Activated T-helper 1 cell treated with anti-CD3 and anti-CD28 coated beads, Interleukin-12 subunit alpha, Interleukin-12 subunit beta, Interleukin-2, Interleukin-4 antibody, amounts not matched to agents 30 ng/mL and 10 ng/mL and 1 ng/mL, durations not matched to agents 14 hours and 24 hours and 36 hours (primary cell): ENCODE data around the gene PSEN2. TPM values are rescaled to one million over a fixed set of nuclear protein-coding genes. Genes with fewer than 3 reads are reported as not detected.

Experiments
- DNase-seq: peaks from one replicate; pipeline ENCODE4 v3.0.0; 2021; ENCODE audit warnings: low spot score
- H3K27ac Mint-ChIP-seq: one replicate; pipeline ENCODE4 v1.8.0; 2021; ENCODE audit warnings: mild to moderate bottlenecking, mixed read lengths
- H3K27me3 Mint-ChIP-seq: one replicate; pipeline ENCODE4 v1.8.0; 2022; ENCODE audit warnings: mild to moderate bottlenecking, moderate library complexity, mixed read lengths; ENCODE audit not compliant: insufficient read depth
- H3K36me3 Mint-ChIP-seq: one replicate; pipeline ENCODE4 v1.8.0; 2021; ENCODE audit warnings: low read depth, mixed read lengths
- H3K4me1 Mint-ChIP-seq: one replicate; pipeline ENCODE4 v1.8.0; 2021; ENCODE audit warnings: low read depth, mixed read lengths
- H3K4me3 Mint-ChIP-seq: one replicate; pipeline ENCODE4 v1.8.0; 2021; ENCODE audit warnings: mild to moderate bottlenecking, moderate library complexity, mixed read lengths
- H3K9me3 Mint-ChIP-seq: one replicate; pipeline ENCODE4 v1.8.0; 2021; ENCODE audit warnings: mixed read lengths
- intact Hi-C: fragments of 100-400 bp; cut with micrococcal nuclease; formaldehyde crosslinking; loops from one replicate; pipeline ENCODE4 v1.15.1; 2024
- total RNA-seq: library from RNA; stranded (reverse); gene quantifications from 2 replicates; pipeline ENCODE4 v1.2.3, GENCODE V29; 2022

PSEN2 gene
- total RNA-seq, 1 donor from 2014 or later: 13.5 TPM

GRCh38 chr1:226870026-226870400 is 403 bp upstream of the PSEN2 start:
- peaks cover 22% of the 10 kb centered on the region for H3K4me1 Mint-ChIP-seq
- H3K36me3 Mint-ChIP-seq: no peaks in the 10 kb centered on the region
- no peaks in the 10 kb centered on the region for H3K9me3 Mint-ChIP-seq
- peak overlapping the region; percentile 55 for H3K27ac Mint-ChIP-seq
- intact Hi-C loops: loop anchor here (1.0 kb wide), 2 partner anchors 12 to 70 kb away; partner anchors contain the start of gene COQ8A
- DNase-seq: no peak
- H3K27me3 Mint-ChIP-seq: peaks cover 27% of the 10 kb centered on the region
- H3K4me3 Mint-ChIP-seq: peak overlapping the region; percentile 81

- peaks cover 22% of the 10 kb centered on the region for H3K4me1 Mint-ChIP-seq
- DNase-seq: no peak
- peaks cover 17% of the 10 kb centered on the region for H3K27me3 Mint-ChIP-seq
- no peak overlapping the region for H3K27ac Mint-ChIP-seq
- intact Hi-C loops: no loop called here
- H3K4me3 Mint-ChIP-seq: peak overlapping the region; percentile 81
- no peaks in the 10 kb centered on the region for H3K9me3 Mint-ChIP-seq
- H3K36me3 Mint-ChIP-seq: peaks cover 1% of the 10 kb centered on the region
Measured at GRCh38 chr1:226871636-226872327, 1.4 kb downstream of the PSEN2 start.

GRCh38 chr1:226872437-226872836 is 2.0 kb downstream of the PSEN2 start:
- no peak for DNase-seq
- intact Hi-C loops: no loop called here
- no peaks in the 10 kb centered on the region for H3K9me3 Mint-ChIP-seq
- H3K27me3 Mint-ChIP-seq: peaks cover 17% of the 10 kb centered on the region
- peaks cover 22% of the 10 kb centered on the region for H3K4me1 Mint-ChIP-seq
- no peak overlapping the region for H3K4me3 Mint-ChIP-seq
- H3K27ac Mint-ChIP-seq: no peak overlapping the region
- H3K36me3 Mint-ChIP-seq: peaks cover 1% of the 10 kb centered on the region

- H3K27me3 Mint-ChIP-seq: peaks cover 9% of the 10 kb centered on the region
- no peak overlapping the region for H3K4me3 Mint-ChIP-seq
- no peak overlapping the region for H3K27ac Mint-ChIP-seq
- H3K4me1 Mint-ChIP-seq: peaks cover 22% of the 10 kb centered on the region
- no peak for DNase-seq
- intact Hi-C loops: no loop called here
- no peaks in the 10 kb centered on the region for H3K9me3 Mint-ChIP-seq
- peaks cover 1% of the 10 kb centered on the region for H3K36me3 Mint-ChIP-seq
Measured at GRCh38 chr1:226873771-226874578, 3.6 kb downstream of the PSEN2 start.

GRCh38 chr1:226874579-226875425 is 4.4 kb downstream of the PSEN2 start:
- Mint-ChIP-seq H3K4me3 (no peak overlapping the region), H3K27ac (peak overlapping the region; percentile 37), H3K9me3 (no peaks in the 10 kb centered on the region), H3K4me1 (peaks cover 22% of the 10 kb centered on the region), H3K36me3 (peaks cover 3% of the 10 kb centered on the region), H3K27me3 (peaks cover 5% of the 10 kb centered on the region)
- DNase-seq: no peak
- intact Hi-C loops: no loop called here

GRCh38 chr1:226875641-226876295 is 5.4 kb downstream of the PSEN2 start:
- Mint-ChIP-seq H3K36me3 (peaks cover 4% of the 10 kb centered on the region), H3K4me3 (no peak overlapping the region), H3K27ac (no peak overlapping the region), H3K27me3 (no peaks in the 10 kb centered on the region), H3K4me1 (peaks cover 18% of the 10 kb centered on the region), H3K9me3 (no peaks in the 10 kb centered on the region)
- intact Hi-C loops: no loop called here
- DNase-seq: no peak

GRCh38 chr1:226877669-226878068 is 7.3 kb downstream of the PSEN2 start:
- Mint-ChIP-seq H3K27me3 (no peaks in the 10 kb centered on the region), H3K27ac (no peak overlapping the region), H3K9me3 (no peaks in the 10 kb centered on the region), H3K36me3 (peaks cover 10% of the 10 kb centered on the region), H3K4me1 (peaks cover 21% of the 10 kb centered on the region), H3K4me3 (no peak overlapping the region)
- DNase-seq: no peak
- intact Hi-C loops: no loop called here

- intact Hi-C loops: loop anchor here (5.0 kb wide), 1 partner anchor 473 kb away; the partner anchor contains the start of gene PARP1
- no peaks in the 10 kb centered on the region for H3K9me3 Mint-ChIP-seq
- peaks cover 12% of the 10 kb centered on the region for H3K36me3 Mint-ChIP-seq
- DNase-seq: no peak
- peaks cover 50% of the 10 kb centered on the region for H3K4me1 Mint-ChIP-seq
- no peaks in the 10 kb centered on the region for H3K27me3 Mint-ChIP-seq
- no peak overlapping the region for H3K4me3 Mint-ChIP-seq
- peak overlapping the region; percentile 40 for H3K27ac Mint-ChIP-seq
Measured at GRCh38 chr1:226880372-226881287, 10.2 kb downstream of the PSEN2 start.

GRCh38 chr1:226881515-226882185 is 11.2 kb downstream of the PSEN2 start:
- H3K4me3 Mint-ChIP-seq: peak overlapping the region; percentile 48
- intact Hi-C loops: loop anchor here (1.0 to 5.0 kb wide), 8 partner anchors 11 to 474 kb away; partner anchors contain the start of genes COQ8A, ITPKB, PARP1 and PSEN2
- DNase-seq: no peak
- peaks cover 12% of the 10 kb centered on the region for H3K36me3 Mint-ChIP-seq
- H3K27me3 Mint-ChIP-seq: no peaks in the 10 kb centered on the region
- H3K27ac Mint-ChIP-seq: peak overlapping the region; percentile 87
- H3K9me3 Mint-ChIP-seq: no peaks in the 10 kb centered on the region
- H3K4me1 Mint-ChIP-seq: peaks cover 60% of the 10 kb centered on the region

GRCh38 chr1:226882187-226882586 is 11.8 kb downstream of the PSEN2 start:
- Mint-ChIP-seq H3K27ac (peak overlapping the region; percentile 87), H3K27me3 (no peaks in the 10 kb centered on the region), H3K9me3 (no peaks in the 10 kb centered on the region), H3K36me3 (peaks cover 14% of the 10 kb centered on the region), H3K4me3 (peak overlapping the region; percentile 48), H3K4me1 (peaks cover 60% of the 10 kb centered on the region)
- intact Hi-C loops: loop anchor here (1.0 to 5.0 kb wide), 8 partner anchors 12 to 475 kb away; partner anchors contain the start of genes COQ8A, ITPKB, PARP1 and PSEN2
- no peak for DNase-seq
